Bone marrow (tissue), 2 donors: ENCODE results near the gene ZNF804A.
"Not testable (repeated sequence)": the region's sequence is repeated elsewhere in the genome, so short reads cannot be mapped to it uniquely, and the experiment has no call there.

ENCODE experiments used
- DNase-seq, 2 donors: peaks; one replicate each; lab custom pipeline; 2025; lab: John Stamatoyannopoulos, UW

ZNF804A gene

GRCh38 chr2:184727813-184728212, 129.5 kb downstream of the ZNF804A start:
- DNase-seq, result no peak

GRCh38 chr2:184728411-184728810, 130.1 kb downstream of the ZNF804A start:
- no peak for DNase-seq

GRCh38 chr2:184729581-184729980, 131.3 kb downstream of the ZNF804A start:
- no peak for DNase-seq

- no peak for DNase-seq
Measured at GRCh38 chr2:184730288-184730687, 132.0 kb downstream of the ZNF804A start.

- DNase-seq, result no peak
Measured at GRCh38 chr2:184734338-184734737, 136.0 kb downstream of the ZNF804A start.

- DNase-seq, result no peak
Measured at GRCh38 chr2:184735611-184736010, 137.3 kb downstream of the ZNF804A start.

- DNase-seq, result no peak
Measured at GRCh38 chr2:184743096-184743495, 144.8 kb downstream of the ZNF804A start.

- no peak for DNase-seq
Measured at GRCh38 chr2:184756161-184756560, 157.8 kb downstream of the ZNF804A start.

GRCh38 chr2:184756885-184757284, 158.6 kb downstream of the ZNF804A start:
- no peak for DNase-seq

GRCh38 chr2:184759557-184760255, 161.4 kb downstream of the ZNF804A start:
- not testable (repeated sequence) for DNase-seq

GRCh38 chr2:184760931-184761330, 162.6 kb downstream of the ZNF804A start:
- DNase-seq, result no peak

- peak in 1 of 2 donors; percentile 2 for DNase-seq
Measured at GRCh38 chr2:184765112-184765895, 167.0 kb downstream of the ZNF804A start.

- no peak for DNase-seq
Measured at GRCh38 chr2:184767059-184767458, 168.7 kb downstream of the ZNF804A start.

GRCh38 chr2:184769023-184769422, 170.7 kb downstream of the ZNF804A start:
- DNase-seq, result no peak

- no peak for DNase-seq
Measured at GRCh38 chr2:184769686-184770085, 171.4 kb downstream of the ZNF804A start.

GRCh38 chr2:184779777-184780176, 181.4 kb downstream of the ZNF804A start:
- no peak for DNase-seq

- no peak for DNase-seq
Measured at GRCh38 chr2:184780384-184780783, 182.1 kb downstream of the ZNF804A start.

GRCh38 chr2:184780944-184781343, 182.6 kb downstream of the ZNF804A start:
- no peak for DNase-seq

- DNase-seq, result no peak
Measured at GRCh38 chr2:184783576-184783975, 185.2 kb downstream of the ZNF804A start.

- DNase-seq, result no peak
Measured at GRCh38 chr2:184793176-184793575, 194.8 kb downstream of the ZNF804A start.

- no peak for DNase-seq
Measured at GRCh38 chr2:184799379-184799778, 201.1 kb downstream of the ZNF804A start.

- no peak for DNase-seq
Measured at GRCh38 chr2:184814421-184814820, 216.1 kb downstream of the ZNF804A start.

- no peak for DNase-seq
Measured at GRCh38 chr2:184815824-184816223, 217.5 kb downstream of the ZNF804A start.
